Measurements from ENCODE around the gene PRKAR2A.

DNA sequence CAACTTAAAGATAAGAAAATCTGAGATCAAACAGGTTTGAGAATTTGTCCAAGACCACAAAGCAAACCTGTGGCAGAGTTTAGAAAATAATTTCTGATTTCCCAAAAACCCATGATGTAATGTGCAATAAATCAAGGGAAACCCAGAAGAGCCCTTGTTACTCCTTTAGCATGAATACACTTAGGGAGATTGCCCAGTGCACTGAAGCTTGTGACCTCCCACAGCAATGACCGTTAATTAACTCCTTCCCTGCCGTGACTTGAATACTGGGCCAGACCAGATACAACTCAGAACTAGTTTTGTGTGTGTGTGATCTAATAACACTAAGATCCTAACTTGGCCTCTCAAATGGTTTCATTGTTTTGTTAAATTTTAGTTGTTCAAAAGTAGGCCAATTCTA lies 2.5 kb downstream of the PRKAR2A start:
- TF ChIP-seq, protein P1, sequence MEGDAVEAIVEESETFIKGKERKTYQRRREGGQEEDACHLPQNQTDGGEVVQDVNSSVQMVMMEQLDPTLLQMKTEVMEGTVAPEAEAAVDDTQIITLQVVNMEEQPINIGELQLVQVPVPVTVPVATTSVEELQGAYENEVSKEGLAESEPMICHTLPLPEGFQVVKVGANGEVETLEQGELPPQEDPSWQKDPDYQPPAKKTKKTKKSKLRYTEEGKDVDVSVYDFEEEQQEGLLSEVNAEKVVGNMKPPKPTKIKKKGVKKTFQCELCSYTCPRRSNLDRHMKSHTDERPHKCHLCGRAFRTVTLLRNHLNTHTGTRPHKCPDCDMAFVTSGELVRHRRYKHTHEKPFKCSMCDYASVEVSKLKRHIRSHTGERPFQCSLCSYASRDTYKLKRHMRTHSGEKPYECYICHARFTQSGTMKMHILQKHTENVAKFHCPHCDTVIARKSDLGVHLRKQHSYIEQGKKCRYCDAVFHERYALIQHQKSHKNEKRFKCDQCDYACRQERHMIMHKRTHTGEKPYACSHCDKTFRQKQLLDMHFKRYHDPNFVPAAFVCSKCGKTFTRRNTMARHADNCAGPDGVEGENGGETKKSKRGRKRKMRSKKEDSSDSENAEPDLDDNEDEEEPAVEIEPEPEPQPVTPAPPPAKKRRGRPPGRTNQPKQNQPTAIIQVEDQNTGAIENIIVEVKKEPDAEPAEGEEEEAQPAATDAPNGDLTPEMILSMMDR (tag by site-specific recombination; IDR thresholded peaks at IDR 0.05): no peak
- TF ChIP-seq ZNF184 (tag by site-specific recombination; IDR thresholded peaks at IDR 0.05) (no peak), MZF1 (tag by site-specific recombination; IDR thresholded peaks at IDR 0.05; ENCODE audit: borderline replicate concordance) (no peak), ZNF530 (tag by site-specific recombination; IDR thresholded peaks at IDR 0.05; ENCODE audit: low read depth) (no peak), ZNF112 (tag by site-specific recombination; IDR thresholded peaks at IDR 0.05) (no peak)

All from HEK293 (cell line).